K562 (cell line): Measurements from ENCODE around the gene NSMCE1. TPM values are rescaled to one million over a fixed set of nuclear protein-coding genes. Genes with fewer than 3 reads are reported as not detected.

Source experiments
- ATF6 ChIP-seq: sonication (generic); formaldehyde crosslinking; IDR thresholded peaks from 2 replicates; pipeline ENCODE4 v1.4.0; 2020; ENCODE audit warnings: mild to moderate bottlenecking, missing genetic modification reagents
- CHAMP1 ChIP-seq: fragments of 450-650 bp; IDR thresholded peaks from 2 replicates; pipeline ENCODE4 v1.6.1; 2016; ENCODE audit warnings: mild to moderate bottlenecking
- MAX ChIP-seq: sonication (generic); formaldehyde crosslinking; IDR thresholded peaks from 2 replicates; pipeline ENCODE4 v1.9.0; 2022; ENCODE audit warnings: mild to moderate bottlenecking, missing genetic modification reagents
- MAZ ChIP-seq, 2 experiments: fragments of 450-650 bp in 1 of 2; sonication (generic) in 1 of 2; formaldehyde crosslinking; IDR thresholded peaks in 1 of 2; conservative IDR thresholded peaks in 1 of 2; 2 replicates each; pipeline versions ENCODE4 v1.4.0 to v1.5.0; 2020; ENCODE audit warnings: mild to moderate bottlenecking in 1 of 2, missing genetic modification reagents in 1 of 2
- NR1H2 ChIP-seq: sonication (generic); formaldehyde crosslinking; IDR thresholded peaks from 2 replicates; pipeline ENCODE4 v1.4.0; 2020; ENCODE audit warnings: mild to moderate bottlenecking, missing genetic modification reagents
- NR2C1 ChIP-seq, 2 experiments: fragments of 450-650 bp; IDR thresholded peaks; 2 replicates each; pipeline ENCODE4 v1.6.1; 2017; ENCODE audit warnings: mild to moderate bottlenecking in 2 of 2, antibody characterized with exemption in 1 of 2, inconsistent platforms in 1 of 2, missing compliant biosample characterization in 1 of 2, missing genetic modification characterization in 1 of 2
- PBX2 ChIP-seq, 2 experiments: IDR thresholded peaks in 1 of 2; conservative IDR thresholded peaks in 1 of 2; 2 replicates each; pipeline ENCODE4 v1.6.1; 2016; ENCODE audit warnings: low read depth in 2 of 2, mild to moderate bottlenecking in 1 of 2, missing compliant biosample characterization in 1 of 2, missing genetic modification characterization in 1 of 2, moderate library complexity in 1 of 2
- RBM34 ChIP-seq: fragments of 200-400 bp; formaldehyde crosslinking; IDR thresholded peaks from 2 replicates; pipeline ENCODE4 v1.6.1; 2018; ENCODE audit warnings: low read length, borderline replicate concordance; ENCODE audit not compliant: insufficient read depth
- polyA plus RNA-seq, 8 experiments: library from polyadenylated mRNA; depleted of rRNA in 4 of 8; stranded (reverse) in 5 of 8; unstranded in 3 of 8; fragments of >200 nt; fragmentation: Nextera tagmentation in 2 of 8; fragmentation: Illumina TruSeq in 1 of 8; extraction: Ambion mirVana in 2 of 8; extraction: Trizol in 1 of 8; gene quantifications; 2 replicates each; pipeline versions ENCODE4 v1.2.1 to v1.2.3, GENCODE V29; 2011 to 2014; ENCODE audit warnings: inconsistent platforms in 1 of 8, missing spikeins in 1 of 8
- total RNA-seq, 7 experiments: library from RNA; depleted of rRNA in 6 of 7; stranded (reverse); fragments of >200 nt in 6 of 7; fragmentation: Illumina TruSeq in 2 of 7; extraction: Trizol in 2 of 7; gene quantifications; 2 replicates each; pipeline versions ENCODE4 v1.2.1 to v1.2.3, GENCODE V29; 2011 to 2021; ENCODE audit warnings: low replicate concordance in 1 of 7
- TF ChIP-seq, protein P1 (sequence below): sonication (generic); formaldehyde crosslinking; IDR thresholded peaks from 2 replicates; pipeline ENCODE4 v1.8.1; 2023; ENCODE audit warnings: mild to moderate bottlenecking, missing genetic modification reagents

NSMCE1 gene
- total and polyA plus RNA-seq, 9 of the 15 experiments (the other 6 are each of a cell fraction or from before 2014, with no cell fraction given): 52.1 to 163 (median 61.5) TPM

DNA sequence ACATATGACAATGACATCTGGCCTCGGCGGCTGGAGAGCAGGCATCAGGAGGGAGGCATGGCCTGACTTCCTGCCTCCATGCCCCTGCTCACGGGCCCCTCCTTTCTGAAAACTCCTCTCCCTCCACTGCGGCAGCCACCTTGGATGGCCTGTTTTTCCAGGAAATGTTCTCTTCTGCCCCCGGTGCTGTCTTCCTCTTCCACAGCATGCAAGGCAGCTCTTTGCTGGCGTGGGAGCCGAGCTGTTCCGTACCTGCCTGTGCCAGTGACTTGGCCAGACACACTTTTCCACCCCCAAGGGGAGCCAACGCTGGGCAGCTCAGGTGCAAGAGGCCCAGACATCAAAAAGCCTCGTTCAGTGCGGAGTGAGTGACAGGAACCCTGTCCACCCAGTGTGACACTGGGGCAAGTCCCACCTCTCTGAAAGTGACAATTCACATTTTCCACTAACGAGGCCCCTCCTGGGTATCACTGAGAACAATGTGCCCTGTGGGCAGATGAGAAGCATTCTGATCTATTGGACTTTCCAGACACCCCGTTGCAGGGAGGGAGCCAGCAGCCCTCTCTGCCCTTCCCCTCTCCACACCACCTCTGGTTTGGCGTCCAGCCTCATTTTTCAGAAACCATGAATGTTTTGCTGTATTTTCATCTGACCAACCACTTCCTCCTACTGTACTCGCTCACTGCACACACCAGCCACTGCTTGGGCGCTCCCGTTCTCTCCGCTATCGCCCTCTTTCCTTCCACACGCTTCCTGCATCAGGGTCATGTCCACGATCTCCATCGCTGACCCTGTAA lies 31.2 kb downstream of the NSMCE1 start (continued):
- no peak for TF ChIP-seq CHAMP1
- no peak for TF ChIP-seq RBM34
- TF ChIP-seq NR2C1 (IDR thresholded peaks at IDR 0.05): no peak
- TF ChIP-seq NR2C1 (tag; IDR thresholded peaks at IDR 0.05): 0 out of 2 replicates have a peak, but pooled peaks have one; percentile 22
- TF ChIP-seq ATF6 (CRISPR knock-in tag): no peak
- TF ChIP-seq MAX: no peak
- no peak for TF ChIP-seq NR1H2 (CRISPR knock-in tag)
- TF ChIP-seq, protein P1, sequence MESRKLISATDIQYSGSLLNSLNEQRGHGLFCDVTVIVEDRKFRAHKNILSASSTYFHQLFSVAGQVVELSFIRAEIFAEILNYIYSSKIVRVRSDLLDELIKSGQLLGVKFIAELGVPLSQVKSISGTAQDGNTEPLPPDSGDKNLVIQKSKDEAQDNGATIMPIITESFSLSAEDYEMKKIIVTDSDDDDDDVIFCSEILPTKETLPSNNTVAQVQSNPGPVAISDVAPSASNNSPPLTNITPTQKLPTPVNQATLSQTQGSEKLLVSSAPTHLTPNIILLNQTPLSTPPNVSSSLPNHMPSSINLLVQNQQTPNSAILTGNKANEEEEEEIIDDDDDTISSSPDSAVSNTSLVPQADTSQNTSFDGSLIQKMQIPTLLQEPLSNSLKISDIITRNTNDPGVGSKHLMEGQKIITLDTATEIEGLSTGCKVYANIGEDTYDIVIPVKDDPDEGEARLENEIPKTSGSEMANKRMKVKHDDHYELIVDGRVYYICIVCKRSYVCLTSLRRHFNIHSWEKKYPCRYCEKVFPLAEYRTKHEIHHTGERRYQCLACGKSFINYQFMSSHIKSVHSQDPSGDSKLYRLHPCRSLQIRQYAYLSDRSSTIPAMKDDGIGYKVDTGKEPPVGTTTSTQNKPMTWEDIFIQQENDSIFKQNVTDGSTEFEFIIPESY (CRISPR knock-in tag): 0 out of 2 replicates have a peak, but pooled peaks have one; percentile 23
- TF ChIP-seq MAZ (CRISPR knock-in tag; conservative IDR thresholded peaks at IDR 0.05 in 1 of 2, IDR thresholded peaks at IDR 0.05 in 1 of 2): peak in 1 of 2 experiments; percentile 52; a peak in 2 of 4 replicates
- TF ChIP-seq PBX2 (CRISPR knock-in tag; IDR thresholded peaks at IDR 0.05; ENCODE audit: low read depth): no peak
- peak; percentile 55 for TF ChIP-seq PBX2 (tag; conservative IDR thresholded peaks at IDR 0.05; ENCODE audit: low read depth)
